ENCODE data around the gene MANSC1. TPM values are rescaled to one million over a fixed set of nuclear protein-coding genes. Genes with fewer than 3 reads are reported as not detected.

Gene MANSC1
- 10 to 100 TPM in 3 of 4 donors, 1 to 10 TPM in 1; 9.0 to 39.2 (median 17.2) TPM for total RNA-seq

DNA sequence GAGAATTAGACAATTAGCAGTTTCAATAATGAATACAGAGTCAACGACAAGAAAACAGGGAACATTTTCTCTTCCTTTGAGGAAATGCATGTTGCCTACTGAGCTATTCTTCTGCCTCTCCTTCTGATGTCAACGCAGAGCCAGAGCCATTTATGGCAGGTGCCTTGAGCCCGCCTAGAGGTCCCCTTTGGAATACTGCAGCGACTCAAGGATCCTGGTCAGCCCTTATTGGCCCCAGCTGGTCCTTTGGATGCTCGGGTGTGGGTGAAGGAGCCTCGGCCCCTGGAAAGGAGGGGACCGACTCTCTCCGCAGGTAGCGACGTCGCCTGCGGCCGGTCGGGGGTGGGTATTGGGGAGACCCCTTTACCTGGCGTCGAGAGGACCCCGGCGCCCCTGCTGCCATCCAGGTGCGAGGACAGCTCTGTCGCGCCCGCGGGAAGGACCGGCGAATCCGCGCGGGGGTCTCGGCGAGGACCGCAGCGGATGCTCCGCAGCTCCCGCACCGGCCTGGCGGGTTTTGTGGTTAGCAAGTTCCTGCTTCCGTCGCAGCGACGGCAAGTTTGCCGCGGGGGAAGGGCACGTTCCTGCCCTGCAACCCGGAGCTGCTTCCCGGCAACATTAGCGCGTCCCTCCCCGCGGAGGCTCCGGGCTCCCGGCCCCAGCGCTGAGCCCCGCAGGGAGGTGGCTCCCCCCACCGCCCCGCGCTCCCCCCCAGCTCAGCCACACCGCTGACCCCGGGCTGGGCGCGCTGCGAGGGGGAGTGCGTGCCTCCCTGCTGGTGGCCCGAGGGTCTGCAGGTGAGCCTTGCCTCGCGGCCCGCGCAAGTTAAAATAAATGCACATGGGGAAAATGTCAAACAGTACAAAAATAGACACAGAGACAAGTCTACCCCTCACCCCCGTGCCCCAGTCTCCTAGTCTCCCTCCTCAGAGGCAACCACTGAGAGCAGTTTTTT is at the start of gene MANSC1:
Gene MANSC1 (minus strand): TSS at position 532 of the 955 bp plus-strand sequence. CDS start 6,928 bp downstream, outside the sequence.
- intact Hi-C loops (cut with DNase I; ENCODE audit: low total_unique reads) = no loop called here
- DNase-seq (ENCODE audit: low spot score in 2 of 2) = peak; percentile 41 to 92
- 1% methylated on average over 12 to 53 of the region's 68 CpGs for WGBS, 2 donors
- H3K4me3 ChIP-seq (ENCODE audit: low read depth, poor library complexity, severe bottlenecking) = peak within 1 kb of the TSS; percentile 51
- TF ChIP-seq POLR2A (IDR thresholded peaks at IDR 0.05) = no peak
- TF ChIP-seq, protein P1, sequence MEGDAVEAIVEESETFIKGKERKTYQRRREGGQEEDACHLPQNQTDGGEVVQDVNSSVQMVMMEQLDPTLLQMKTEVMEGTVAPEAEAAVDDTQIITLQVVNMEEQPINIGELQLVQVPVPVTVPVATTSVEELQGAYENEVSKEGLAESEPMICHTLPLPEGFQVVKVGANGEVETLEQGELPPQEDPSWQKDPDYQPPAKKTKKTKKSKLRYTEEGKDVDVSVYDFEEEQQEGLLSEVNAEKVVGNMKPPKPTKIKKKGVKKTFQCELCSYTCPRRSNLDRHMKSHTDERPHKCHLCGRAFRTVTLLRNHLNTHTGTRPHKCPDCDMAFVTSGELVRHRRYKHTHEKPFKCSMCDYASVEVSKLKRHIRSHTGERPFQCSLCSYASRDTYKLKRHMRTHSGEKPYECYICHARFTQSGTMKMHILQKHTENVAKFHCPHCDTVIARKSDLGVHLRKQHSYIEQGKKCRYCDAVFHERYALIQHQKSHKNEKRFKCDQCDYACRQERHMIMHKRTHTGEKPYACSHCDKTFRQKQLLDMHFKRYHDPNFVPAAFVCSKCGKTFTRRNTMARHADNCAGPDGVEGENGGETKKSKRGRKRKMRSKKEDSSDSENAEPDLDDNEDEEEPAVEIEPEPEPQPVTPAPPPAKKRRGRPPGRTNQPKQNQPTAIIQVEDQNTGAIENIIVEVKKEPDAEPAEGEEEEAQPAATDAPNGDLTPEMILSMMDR (IDR thresholded peaks at IDR 0.05) = no peak

- intact Hi-C loops (cut with DNase I; ENCODE audit: low total_unique reads) = no loop called here
- no peak for TF ChIP-seq POLR2A (IDR thresholded peaks at IDR 0.05)
- TF ChIP-seq, protein P1 (IDR thresholded peaks at IDR 0.05) = no peak
- no peak overlapping the region for H3K4me3 ChIP-seq (ENCODE audit: low read depth, poor library complexity, severe bottlenecking)
- 94 to 97% methylated on average over 1 of the region's 1 CpG for WGBS, 2 donors
- no peak for DNase-seq (ENCODE audit: low spot score in 2 of 2)
Measured at GRCh38 chr12:12399161-12399560, 49.1 kb upstream of the MANSC1 start.

DNA sequence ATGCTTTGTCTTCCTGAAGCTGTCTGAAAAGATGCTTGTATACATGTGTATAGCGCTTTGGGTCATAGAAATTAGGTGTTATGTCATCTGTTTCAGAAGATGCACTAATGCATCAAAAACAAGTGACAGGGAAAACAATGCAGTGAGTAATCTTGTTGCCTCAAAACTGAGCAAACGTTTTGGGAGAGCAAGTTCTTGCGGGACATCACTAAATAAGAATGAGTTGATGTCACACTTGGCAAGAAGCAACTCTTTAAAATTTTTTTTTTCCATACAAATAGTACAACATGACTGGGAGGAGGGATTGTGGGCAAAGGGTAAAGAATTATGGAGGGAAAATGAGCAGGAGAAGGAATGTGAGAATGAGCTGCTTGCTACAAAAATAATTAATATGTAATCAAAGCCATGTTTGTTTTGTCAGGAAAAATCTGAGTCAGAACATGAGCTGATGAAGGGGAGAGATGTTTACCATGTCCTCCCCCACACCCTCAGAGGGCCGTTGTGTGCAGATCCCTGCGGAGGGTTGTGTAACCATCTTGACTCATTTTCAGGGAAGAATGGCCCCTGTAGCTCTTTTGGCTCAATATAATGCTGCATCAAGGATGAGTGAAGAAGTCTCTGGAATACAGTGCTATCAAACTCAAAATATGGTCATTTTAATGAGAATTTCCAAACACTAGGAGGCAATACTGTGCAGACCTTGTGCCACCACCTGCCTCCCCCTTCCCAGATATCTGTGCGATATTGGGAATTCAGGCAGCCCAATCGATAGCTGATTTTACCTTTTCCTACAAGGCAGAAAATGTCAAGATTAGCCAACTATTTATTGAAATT is 48.2 kb upstream of the MANSC1 start:
- DNase-seq (ENCODE audit: low spot score in 2 of 2) = peak in 1 of 2 donors; percentile 77
- TF ChIP-seq POLR2A (IDR thresholded peaks at IDR 0.05) = no peak
- intact Hi-C loops (cut with DNase I; ENCODE audit: low total_unique reads) = no loop called here
- no peak overlapping the region for H3K4me3 ChIP-seq (ENCODE audit: low read depth, poor library complexity, severe bottlenecking)
- WGBS, 2 donors = 44 to 49% methylated on average over 7 of the region's 7 CpGs

DNA sequence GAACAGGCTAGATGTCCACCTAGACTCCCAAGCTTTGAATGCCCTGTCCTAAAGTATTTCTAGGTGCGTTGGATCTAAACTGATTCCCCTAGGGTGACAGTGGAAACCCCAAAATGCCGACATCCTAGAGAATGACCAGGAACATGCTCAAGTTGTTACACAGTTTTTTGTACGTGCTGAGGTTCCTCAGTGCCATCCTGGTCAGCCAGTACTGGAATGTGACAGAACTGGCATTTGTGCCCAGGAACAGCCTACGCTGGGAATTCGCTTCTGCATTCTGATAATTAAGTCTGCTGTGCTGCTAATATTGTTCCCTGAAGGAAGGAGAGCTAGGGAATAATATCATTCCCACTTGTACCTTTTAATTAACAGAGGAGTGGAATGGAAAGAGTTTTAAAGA is 47.1 kb upstream of the MANSC1 start:
- intact Hi-C loops (cut with DNase I; ENCODE audit: low total_unique reads) = no loop called here
- DNase-seq (ENCODE audit: low spot score in 2 of 2) = no peak
- no peak for TF ChIP-seq POLR2A (IDR thresholded peaks at IDR 0.05)
- TF ChIP-seq, protein P1 (IDR thresholded peaks at IDR 0.05) = no peak
- H3K4me3 ChIP-seq (ENCODE audit: low read depth, poor library complexity, severe bottlenecking) = no peak overlapping the region
- WGBS, 2 donors = 86 to 90% methylated on average over 5 of the region's 5 CpGs

DNA sequence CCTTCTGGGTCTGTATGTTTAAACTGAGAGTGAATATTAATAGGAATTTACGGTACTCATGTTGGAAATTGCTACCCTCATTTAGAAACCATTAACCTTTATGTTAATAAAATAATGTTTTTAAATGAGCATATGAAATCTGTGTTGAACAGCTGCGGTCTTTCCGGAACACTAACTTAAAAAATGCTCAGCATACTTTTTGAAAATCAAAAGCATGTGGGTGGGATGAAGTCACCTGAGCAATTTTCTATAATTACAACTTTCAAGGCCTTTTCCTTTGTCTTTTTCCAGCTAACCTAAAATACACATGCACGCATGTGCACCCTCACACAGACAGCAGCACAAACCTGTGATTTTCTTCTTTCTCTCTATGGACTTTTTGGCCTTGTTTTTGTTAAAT is 46.7 kb upstream of the MANSC1 start:
- no peak overlapping the region for H3K4me3 ChIP-seq (ENCODE audit: low read depth, poor library complexity, severe bottlenecking)
- 87 to 91% methylated on average over 4 of the region's 4 CpGs for WGBS, 2 donors
- intact Hi-C loops (cut with DNase I; ENCODE audit: low total_unique reads) = no loop called here
- DNase-seq (ENCODE audit: low spot score in 2 of 2) = no peak
- TF ChIP-seq, protein P1 (IDR thresholded peaks at IDR 0.05) = no peak
- no peak for TF ChIP-seq POLR2A (IDR thresholded peaks at IDR 0.05)

- no peak overlapping the region for H3K4me3 ChIP-seq (ENCODE audit: low read depth, poor library complexity, severe bottlenecking)
- 93% methylated on average over 2 of the region's 2 CpGs for WGBS, 2 donors
- TF ChIP-seq, protein P1 (IDR thresholded peaks at IDR 0.05) = no peak
- no peak for TF ChIP-seq POLR2A (IDR thresholded peaks at IDR 0.05)
- intact Hi-C loops (cut with DNase I; ENCODE audit: low total_unique reads) = no loop called here
- no peak for DNase-seq (ENCODE audit: low spot score in 2 of 2)
Measured at GRCh38 chr12:12393171-12393570, 43.1 kb upstream of the MANSC1 start.
